Inflammatory macrophage treated with lipopolysaccharide for 4 hours (primary cell): ENCODE data around the gene FAIM2.
"Not testable (repeated sequence)": the region's sequence is repeated elsewhere in the genome, so short reads cannot be mapped to it uniquely, and the experiment has no call there.

Experiments used
- DNase-seq: peaks from one replicate; pipeline ENCODE4 v3.0.0-alpha.2; 2020

Gene FAIM2

GRCh38 chr12:49893753-49894750, 9.6 kb downstream of the FAIM2 start:
- no peak for DNase-seq

GRCh38 chr12:49892732-49893317, 10.9 kb downstream of the FAIM2 start:
- no peak for DNase-seq

- DNase-seq: no peak
These were observed 11.5 kb downstream of the FAIM2 start for GRCh38 chr12:49892084-49892731.

GRCh38 chr12:49891476-49891875, 12.2 kb downstream of the FAIM2 start:
- no peak for DNase-seq

- DNase-seq: no peak
These were observed 12.7 kb downstream of the FAIM2 start for GRCh38 chr12:49891012-49891411.

GRCh38 chr12:49890096-49890461, 13.6 kb downstream of the FAIM2 start:
- DNase-seq: no peak

- no peak for DNase-seq
These were observed 14.2 kb downstream of the FAIM2 start for GRCh38 chr12:49889361-49890095.

- no peak for DNase-seq
These were observed 15.1 kb downstream of the FAIM2 start for GRCh38 chr12:49888461-49889151.

- no peak for DNase-seq
These were observed 15.9 kb downstream of the FAIM2 start for GRCh38 chr12:49887536-49888401.

- DNase-seq: no peak
These were observed 16.6 kb downstream of the FAIM2 start for GRCh38 chr12:49887091-49887490.

- no peak for DNase-seq
These were observed 17.8 kb downstream of the FAIM2 start for GRCh38 chr12:49885663-49886461.

GRCh38 chr12:49885118-49885517, 18.6 kb downstream of the FAIM2 start:
- no peak for DNase-seq

- DNase-seq: no peak
These were observed 20.7 kb downstream of the FAIM2 start for GRCh38 chr12:49882851-49883464.

- no peak for DNase-seq
These were observed 21.4 kb downstream of the FAIM2 start for GRCh38 chr12:49882248-49882850.

GRCh38 chr12:49881415-49882247, 22.1 kb downstream of the FAIM2 start:
- DNase-seq: no peak

- no peak for DNase-seq
These were observed 22.8 kb downstream of the FAIM2 start for GRCh38 chr12:49880756-49881414.

GRCh38 chr12:49879065-49879464, 24.6 kb downstream of the FAIM2 start:
- DNase-seq: not testable (repeated sequence)

GRCh38 chr12:49878021-49878420, 25.7 kb downstream of the FAIM2 start:
- no peak for DNase-seq
